Peyer's patch (tissue), 4 donors: ENCODE results near the gene TEX29.

Experiments used
- CTCF ChIP-seq, 6 experiments: fragments of 450-650 bp in 4 of 6; fragments of 200-600 bp in 2 of 6; sonication (generic) in 1 of 6; IDR thresholded peaks; one replicate each; pipeline ENCODE4 v1.5.1; 2017 to 2019; ENCODE audit warnings: antibody characterized with exemption in 6 of 6, mild to moderate bottlenecking in 3 of 6, moderate library complexity in 1 of 6
- POLR2A ChIP-seq, 2 donors: fragments of 450-650 bp; IDR thresholded peaks; one replicate each; pipeline ENCODE4 v1.5.1; 2017; ENCODE audit warnings: antibody characterized with exemption in 2 of 2, mild to moderate bottlenecking in 2 of 2, moderate library complexity in 2 of 2

- no peak for TF ChIP-seq POLR2A (IDR thresholded peaks at IDR 0.05)
- no peak for TF ChIP-seq CTCF (IDR thresholded peaks at IDR 0.05)
Observed at GRCh38 chr13:111324736-111325135, 4.3 kb downstream of the TEX29 start.
